HTERT RPE-1 (cell line): Measurements from ENCODE around the gene DIAPH2.
"Not testable (repeated sequence)": the region's sequence is repeated elsewhere in the genome, so short reads cannot be mapped to it uniquely, and the experiment has no call there.

Experiments used
- in situ Hi-C: fragments of 300-500 bp; cut with MboI; formaldehyde crosslinking; loops from 4 replicates; pipeline ENCODE4 v1.14.3; 2020; ENCODE audit warnings: low sequenced_read_pairs

The DIAPH2 gene

GRCh38 chrX:96714393-96714792 lies 29.8 kb downstream of the DIAPH2 start:
- in situ Hi-C loops = not testable (repeated sequence)

GRCh38 chrX:96715481-96715880 lies 30.8 kb downstream of the DIAPH2 start:
- in situ Hi-C loops = no loop called here

DNA sequence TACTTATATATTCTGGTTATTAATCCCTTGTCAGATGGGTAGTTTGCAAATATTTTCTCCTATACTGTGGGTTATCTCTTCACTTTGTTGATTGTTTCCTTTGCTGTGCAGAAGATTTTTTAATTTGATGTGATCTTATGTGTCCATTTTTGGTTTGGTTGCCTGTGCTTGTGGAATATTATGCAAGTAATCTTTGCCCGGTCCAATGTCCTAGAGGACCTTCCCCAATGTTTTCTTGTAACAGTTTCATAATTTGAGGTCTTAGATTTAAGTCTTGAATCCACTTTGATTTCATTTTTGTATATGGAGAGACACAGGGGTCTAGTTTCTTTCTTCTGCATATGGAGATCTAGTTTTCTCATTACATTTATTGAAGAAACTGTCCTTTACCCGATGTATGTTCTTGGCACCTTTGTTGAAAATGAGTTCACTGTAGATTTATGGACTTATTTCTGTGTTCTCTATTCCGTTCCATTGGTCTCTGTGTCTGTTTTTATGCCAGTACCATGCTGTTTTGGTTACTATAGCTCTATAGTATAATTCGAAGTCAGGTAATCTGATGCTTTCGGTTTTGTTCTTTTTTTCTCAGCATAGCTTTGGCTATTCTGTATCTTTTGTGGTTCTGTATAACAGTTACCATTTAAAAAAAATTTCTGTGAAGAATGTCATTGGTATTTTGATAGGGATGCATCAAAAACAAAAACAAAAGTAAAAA lies 34.7 kb downstream of the DIAPH2 start:
- in situ Hi-C loops = no loop called here

GRCh38 chrX:96721354-96721753 lies 36.7 kb downstream of the DIAPH2 start:
- in situ Hi-C loops = no loop called here

DNA sequence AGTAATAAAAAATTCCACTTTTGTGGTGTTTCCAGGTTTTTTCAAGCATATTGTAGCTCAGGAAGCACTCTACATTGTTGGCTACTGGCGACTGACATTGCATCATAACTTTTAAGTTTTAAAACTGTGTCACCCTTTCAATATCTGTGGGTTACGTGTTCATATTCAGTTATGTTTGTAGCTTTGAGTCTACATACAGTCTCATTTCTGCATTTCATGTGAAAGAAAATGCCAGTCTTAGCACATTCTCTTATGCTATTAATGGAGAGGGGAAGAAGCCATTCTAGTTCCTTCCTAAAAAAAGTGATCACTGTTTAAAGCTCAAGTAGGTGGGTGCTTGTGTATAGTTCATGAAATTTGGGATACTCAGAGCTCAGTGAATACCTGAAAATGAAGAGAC lies 38.1 kb downstream of the DIAPH2 start:
- in situ Hi-C loops = no loop called here

GRCh38 chrX:96729053-96729452 lies 44.4 kb downstream of the DIAPH2 start:
- in situ Hi-C loops = no loop called here

DNA sequence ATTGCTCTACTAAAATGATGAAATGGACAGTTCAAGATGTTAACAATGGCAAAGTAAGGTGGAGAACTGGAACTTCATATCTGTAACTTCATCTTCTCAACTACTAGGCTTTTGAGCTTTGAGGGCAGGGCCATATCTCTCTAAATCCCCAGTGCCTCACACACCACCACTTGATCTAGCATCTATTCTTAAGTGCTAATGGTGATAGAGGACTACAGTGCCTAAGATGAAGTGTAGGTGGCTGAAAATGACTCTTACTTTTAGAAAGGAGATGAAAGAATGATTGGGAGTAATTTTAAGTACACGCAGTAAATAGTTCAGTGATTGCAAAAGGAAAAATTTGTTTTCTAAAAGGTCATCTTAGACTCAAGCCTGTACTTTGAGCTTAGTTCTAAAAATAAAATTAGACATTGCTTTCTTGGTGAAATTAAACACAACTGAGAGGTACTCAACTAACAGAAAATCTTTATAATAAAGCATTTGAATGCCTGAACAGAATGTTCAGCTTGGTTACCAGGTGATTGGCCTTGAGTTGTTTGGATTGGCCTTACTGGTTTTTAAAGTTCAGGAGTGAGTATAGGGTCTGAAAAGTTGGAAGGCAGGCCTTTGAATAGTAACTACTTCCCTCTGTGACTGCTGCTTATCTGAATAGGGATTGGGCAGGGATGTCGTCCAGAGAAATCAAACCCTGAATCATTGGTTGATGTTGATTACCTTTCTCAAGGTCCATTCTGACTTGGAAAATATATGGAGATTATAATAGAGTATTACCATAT lies 45.4 kb downstream of the DIAPH2 start:
- in situ Hi-C loops = no loop called here

- in situ Hi-C loops = not testable (repeated sequence)
Observed at GRCh38 chrX:96731000-96731399, 46.4 kb downstream of the DIAPH2 start.

DNA sequence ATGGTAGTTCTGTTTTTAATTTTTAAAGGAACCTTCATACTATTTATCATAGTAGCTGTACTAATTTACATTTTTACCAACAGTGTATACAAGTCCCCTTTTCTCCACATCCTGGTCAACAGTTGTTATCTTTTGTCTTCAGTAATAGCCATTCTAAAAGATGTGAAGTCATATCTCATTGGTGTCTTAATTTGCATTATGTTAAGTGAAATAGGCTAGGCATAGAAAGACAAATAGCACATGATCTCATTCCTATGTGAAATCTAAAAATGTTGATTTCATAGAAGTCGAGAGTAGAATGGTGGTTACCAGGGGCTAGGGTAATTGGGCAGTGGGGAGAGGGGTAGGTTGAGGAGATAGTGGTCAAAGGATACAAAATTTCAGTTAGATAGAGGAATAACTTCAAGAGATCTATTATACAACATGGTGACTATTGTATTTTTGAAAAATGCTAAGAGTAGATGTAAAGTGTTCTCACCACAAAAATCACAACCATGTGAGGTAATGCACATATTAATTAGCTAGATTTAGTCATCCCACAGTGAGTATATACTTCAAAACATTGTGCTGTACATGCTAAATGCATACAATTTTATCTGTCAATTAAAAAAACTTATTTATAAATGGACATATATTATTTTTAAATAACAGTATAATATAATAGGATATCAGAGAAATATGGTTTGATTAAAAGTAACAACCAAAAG lies 58.9 kb downstream of the DIAPH2 start:
- in situ Hi-C loops = no loop called here

GRCh38 chrX:96752781-96753180 lies 68.1 kb downstream of the DIAPH2 start:
- in situ Hi-C loops = no loop called here

- in situ Hi-C loops = no loop called here
Observed at GRCh38 chrX:96753230-96753629, 68.6 kb downstream of the DIAPH2 start.

GRCh38 chrX:96756491-96756890 lies 71.8 kb downstream of the DIAPH2 start:
- in situ Hi-C loops = no loop called here

DNA sequence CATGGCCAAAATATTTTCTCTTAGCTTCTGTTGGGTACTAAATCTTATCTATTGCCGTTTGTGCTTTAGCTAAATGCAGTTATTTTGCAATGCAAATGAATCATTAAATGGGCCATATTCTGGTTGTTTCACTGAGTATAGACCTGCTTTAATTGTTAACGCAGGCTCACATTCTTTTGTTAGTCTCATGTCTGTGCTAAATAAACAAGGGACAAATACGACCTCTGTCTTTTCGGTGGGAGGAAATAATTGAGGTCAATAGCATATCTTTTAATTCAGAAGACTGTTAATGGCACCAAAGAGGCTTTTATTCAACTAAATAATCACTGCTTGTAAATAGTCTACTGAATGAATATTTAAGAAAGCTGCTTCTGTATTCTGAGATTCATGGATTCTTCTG lies 76.9 kb downstream of the DIAPH2 start:
- in situ Hi-C loops = no loop called here

- in situ Hi-C loops = no loop called here
Observed at GRCh38 chrX:96763608-96764007, 79.0 kb downstream of the DIAPH2 start.

DNA sequence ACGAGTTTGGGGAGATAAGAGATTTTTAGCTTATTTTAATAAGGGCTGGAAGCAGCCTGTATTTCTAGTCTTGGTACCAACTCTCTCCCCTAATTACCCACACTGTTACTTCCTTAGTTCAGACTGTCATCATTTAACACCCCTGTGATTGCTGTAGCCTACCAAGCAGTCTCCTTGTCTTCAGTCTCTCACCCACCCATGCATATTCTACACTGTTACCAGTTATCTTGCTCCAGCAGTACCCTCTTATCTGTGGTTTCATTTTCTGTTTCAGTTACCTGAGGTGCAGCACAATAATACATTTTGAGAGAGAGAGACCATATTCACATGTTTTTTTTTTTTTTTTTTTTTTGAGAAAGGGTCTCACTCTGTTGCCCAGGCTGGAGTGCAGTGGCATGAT lies 80.2 kb downstream of the DIAPH2 start:
- in situ Hi-C loops = no loop called here

GRCh38 chrX:96770315-96770714 lies 85.7 kb downstream of the DIAPH2 start:
- in situ Hi-C loops = no loop called here

- in situ Hi-C loops = no loop called here
Observed at GRCh38 chrX:96771486-96771885, 86.8 kb downstream of the DIAPH2 start.

DNA sequence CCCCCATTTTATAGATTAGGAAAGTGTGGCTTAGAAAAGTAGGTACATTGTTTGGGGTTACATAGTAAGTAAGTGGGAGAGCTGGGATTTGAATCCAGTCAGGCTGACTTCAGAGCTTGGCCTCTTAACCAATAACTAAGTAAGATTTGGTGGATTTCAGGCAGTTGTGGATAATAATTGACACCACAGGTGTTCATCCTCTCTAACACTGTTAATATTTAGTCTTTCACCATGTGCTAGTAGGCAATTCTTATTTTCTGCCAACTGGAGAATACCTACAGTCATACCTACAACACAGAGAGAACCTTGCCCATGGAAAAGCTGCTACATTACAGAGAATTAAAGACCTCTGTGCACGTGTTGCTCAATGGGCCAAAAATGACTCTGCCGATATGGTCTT lies 89.5 kb downstream of the DIAPH2 start:
- in situ Hi-C loops = no loop called here

GRCh38 chrX:96776966-96777365 lies 92.3 kb downstream of the DIAPH2 start:
- in situ Hi-C loops = no loop called here

DNA sequence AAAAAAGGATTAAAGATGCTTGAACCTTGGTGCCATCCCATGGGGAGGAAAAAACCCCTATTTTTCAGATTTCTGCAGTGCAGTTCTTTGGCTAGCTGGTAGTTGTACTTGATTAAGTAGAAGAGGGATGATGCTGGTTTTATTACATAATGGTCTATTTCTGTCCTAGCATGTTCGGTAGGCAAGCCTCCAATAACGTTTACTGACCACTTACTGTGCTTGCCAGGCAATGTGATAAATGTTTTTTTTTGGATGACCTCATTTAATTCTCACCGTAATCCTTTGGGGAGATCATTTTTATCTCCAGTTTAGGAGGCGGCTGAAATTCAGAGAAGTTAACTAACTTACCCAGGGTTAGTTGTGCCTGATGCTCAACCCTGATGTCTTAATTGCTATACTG lies 106.9 kb downstream of the DIAPH2 start:
- in situ Hi-C loops = no loop called here

DNA sequence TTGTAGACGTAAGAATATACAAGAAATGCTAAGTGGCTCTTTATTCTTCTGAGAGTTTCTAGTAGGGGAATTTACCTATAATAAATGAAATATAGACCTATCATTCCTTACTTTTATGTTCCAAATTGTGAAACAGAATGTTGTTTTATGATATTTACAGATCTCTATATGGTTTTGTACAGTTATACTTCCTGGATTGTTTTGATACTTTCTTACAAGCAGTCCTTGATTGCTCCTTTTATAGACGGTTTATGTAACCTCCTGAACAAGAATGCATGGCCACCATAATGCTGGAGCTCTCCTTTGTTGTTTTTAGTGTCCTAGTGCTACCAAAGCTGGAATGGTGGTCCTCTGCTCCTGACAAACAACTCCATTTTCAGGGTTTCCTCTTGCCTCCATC lies 107.4 kb downstream of the DIAPH2 start:
- in situ Hi-C loops = no loop called here

DNA sequence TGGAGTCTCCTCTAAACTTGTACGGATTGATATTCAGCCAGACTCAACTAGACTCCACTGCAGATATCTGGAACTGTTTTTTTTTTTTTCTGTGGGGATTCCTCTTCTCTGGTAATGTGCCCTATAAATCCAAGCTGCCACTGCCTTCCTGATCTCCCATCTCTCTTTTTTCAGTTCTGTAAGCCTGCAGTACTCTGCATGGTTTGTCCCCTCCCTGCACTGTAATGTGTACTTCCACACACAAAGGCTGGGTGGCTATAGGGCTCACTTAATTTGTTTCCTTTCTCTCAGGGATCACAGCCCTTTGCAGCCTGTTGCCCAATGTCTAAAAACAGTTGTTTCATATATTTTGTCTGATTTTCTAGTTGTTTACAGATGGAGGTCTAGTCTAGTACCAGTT lies 114.3 kb downstream of the DIAPH2 start:
- in situ Hi-C loops = no loop called here
